T47D (cell line): Measurements from ENCODE around the gene ZBP1.
"Not testable (repeated sequence)": the region's sequence is repeated elsewhere in the genome, so short reads cannot be mapped to it uniquely, and the experiment has no call there.

Source experiments
- DNase-seq, 2 experiments: peaks; one replicate each; pipeline versions ENCODE4 v3.0.0 to v3.0.0-alpha.2; 2011 to 2012; ENCODE audit warnings: low read depth in 1 of 2, low spot score in 1 of 2
- JUND ChIP-seq: IDR thresholded peaks from 2 replicates; pipeline ENCODE4 v1.6.1; 2012; ENCODE audit warnings: low read depth
- in situ Hi-C: cut with HindIII; loops from 2 replicates; pipeline ENCODE4 v1.10.0; 2016; ENCODE audit warnings: low sequenced_read_pairs, low pct_unique_long_range_greater_than_20kb

ZBP1 gene

GRCh38 chr20:57647933-57648785 is 27.9 kb upstream of the ZBP1 start:
- no peak for DNase-seq
- TF ChIP-seq JUND = no peak
- in situ Hi-C loops = no loop called here

GRCh38 chr20:57647006-57647932 is 27.0 kb upstream of the ZBP1 start:
- no peak for DNase-seq
- TF ChIP-seq JUND = no peak
- in situ Hi-C loops = no loop called here

- in situ Hi-C loops = no loop called here
These were observed 18.6 kb upstream of the ZBP1 start for GRCh38 chr20:57638895-57639236.

DNA sequence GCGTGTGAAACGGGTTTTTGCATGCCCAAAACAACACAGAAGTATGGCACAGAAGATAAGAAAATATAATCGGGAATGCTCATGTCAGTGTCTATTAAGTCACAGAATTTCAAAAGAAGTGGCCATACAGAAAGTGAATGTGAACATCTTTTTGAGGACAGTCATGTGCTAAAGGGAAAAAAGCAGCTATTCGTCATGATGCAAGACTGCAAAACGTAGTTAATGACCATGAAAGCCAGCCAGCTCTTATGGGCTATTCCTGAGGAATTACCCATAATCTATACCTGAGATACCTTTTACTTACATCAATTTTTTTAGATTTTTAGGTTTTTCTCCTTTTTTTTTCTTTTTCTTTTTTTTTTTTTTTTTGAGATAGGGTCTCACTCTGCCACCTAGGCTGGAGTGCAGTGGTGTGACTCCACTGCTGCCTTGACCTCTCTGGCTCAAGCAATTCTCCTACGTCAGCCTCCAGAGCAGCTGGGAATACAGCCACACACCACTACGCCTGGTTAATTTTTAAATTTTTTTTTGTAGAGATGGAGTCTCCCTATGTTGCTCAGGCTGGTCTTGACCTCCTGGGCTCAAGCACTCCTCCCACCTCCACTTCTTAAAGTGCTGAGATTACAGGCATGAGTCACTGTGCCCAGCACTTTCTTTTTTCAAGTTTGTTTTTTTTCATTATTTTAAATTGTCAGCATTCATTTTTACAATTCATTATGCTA is 18.1 kb upstream of the ZBP1 start:
- no peak for TF ChIP-seq JUND
- no peak for DNase-seq
- in situ Hi-C loops = no loop called here

More at GRCh38 chr20:57638895-57639236, 18.6 kb upstream of the ZBP1 start:
- DNase-seq = no peak
- no peak for TF ChIP-seq JUND

GRCh38 chr20:57633945-57634491 is 13.8 kb upstream of the ZBP1 start:
- DNase-seq = no peak
- in situ Hi-C loops = no loop called here
- no peak for TF ChIP-seq JUND

GRCh38 chr20:57632286-57632685 is 12.1 kb upstream of the ZBP1 start:
- DNase-seq = no peak
- in situ Hi-C loops = no loop called here
- TF ChIP-seq JUND = no peak

DNA sequence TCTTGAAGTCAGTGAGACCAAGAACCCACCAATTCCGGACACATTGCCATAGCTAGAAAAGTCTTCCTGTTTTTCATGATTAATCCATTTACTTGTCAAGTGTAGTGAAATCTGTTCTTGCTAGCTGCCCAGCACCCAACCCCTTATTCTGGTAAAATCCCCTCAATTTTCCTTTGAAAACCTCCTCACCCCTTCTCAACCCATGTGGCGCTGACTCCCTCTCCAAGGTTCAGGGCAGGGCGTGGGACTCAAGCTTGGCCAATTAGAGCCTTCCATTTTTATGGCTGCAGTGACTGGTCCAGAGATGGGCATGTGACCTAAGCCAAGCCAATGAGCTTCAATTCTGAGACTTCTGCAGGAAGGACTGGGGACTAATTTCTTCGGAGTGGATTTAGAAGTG is 9.8 kb upstream of the ZBP1 start:
- in situ Hi-C loops = no loop called here
- no peak for DNase-seq
- TF ChIP-seq JUND = no peak

- in situ Hi-C loops, DNase-seq: not testable (repeated sequence)
These were observed 9.3 kb upstream of the ZBP1 start for GRCh38 chr20:57629491-57629901.

GRCh38 chr20:57628962-57629308 is 8.7 kb upstream of the ZBP1 start:
- in situ Hi-C loops, DNase-seq: not testable (repeated sequence)

- in situ Hi-C loops = no loop called here
- no peak for DNase-seq
- no peak for TF ChIP-seq JUND
These were observed 8.1 kb upstream of the ZBP1 start for GRCh38 chr20:57628047-57628961.

DNA sequence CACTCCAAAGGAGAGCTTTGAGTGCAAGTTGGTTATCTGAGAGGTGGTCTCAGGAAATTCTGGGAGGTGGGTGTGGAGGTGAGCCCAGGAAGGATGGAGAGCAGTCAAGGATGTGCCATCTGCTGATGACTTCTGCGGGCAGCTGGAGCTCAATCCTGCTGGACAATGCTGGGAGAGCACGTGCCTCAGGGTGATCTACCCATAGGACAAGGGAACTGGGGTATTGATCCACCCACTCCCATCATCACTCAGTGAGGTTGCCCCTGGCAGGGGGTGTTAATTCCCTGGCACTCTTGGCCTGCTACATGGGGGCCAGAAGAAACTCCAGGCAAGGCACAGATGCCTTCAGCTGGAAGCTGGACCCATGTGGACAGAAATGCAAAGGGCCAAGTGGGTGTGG is 7.1 kb upstream of the ZBP1 start:
- DNase-seq = no peak
- in situ Hi-C loops = no loop called here
- TF ChIP-seq JUND = no peak
